Muscle of leg (tissue), 11 donors: Measurements from ENCODE around the gene NUS1. TPM values are rescaled to one million over a fixed set of nuclear protein-coding genes. Genes with fewer than 3 reads are reported as not detected.
A peak's percentile ranks its signal among the peaks of the same experiment; 100 is the strongest.
"Not testable (repeated sequence)": the region's sequence is repeated elsewhere in the genome, so short reads cannot be mapped to it uniquely, and the experiment has no call there.

Source experiments
- DNase-seq: peaks from one replicate; pipeline ENCODE4 v3.0.0; 2013
- H3K27ac ChIP-seq: one replicate; pipeline ENCODE4 v1.5.1; 2013; ENCODE audit warnings: mild to moderate bottlenecking, low read length, control low read depth
- H3K27me3 ChIP-seq: one replicate; pipeline ENCODE4 v1.6.1; 2013; ENCODE audit warnings: low read length; ENCODE audit not compliant: control insufficient read depth, insufficient read depth
- H3K36me3 ChIP-seq: one replicate; pipeline ENCODE4 v1.6.1; 2013; ENCODE audit warnings: low read length; ENCODE audit not compliant: control insufficient read depth, insufficient read depth
- H3K4me1 ChIP-seq: one replicate; pipeline ENCODE4 v1.6.1; 2013; ENCODE audit warnings: low read length; ENCODE audit not compliant: control insufficient read depth, insufficient read depth
- H3K4me3 ChIP-seq: one replicate; pipeline ENCODE4 v1.5.1; 2013; ENCODE audit warnings: low read length, control low read depth
- H3K9me3 ChIP-seq: replicated peaks from 2 replicates; pipeline ENCODE4 v1.6.1; 2013; ENCODE audit warnings: low read depth, low read length; ENCODE audit not compliant: control insufficient read depth
- WGBS: methylation state at CpG from one replicate; pipeline ENCODE4 v1.1.5; 2013; ENCODE audit warnings: missing lambda C conversion rate; ENCODE audit not compliant: insufficient coverage; 5-methylcytosine and 5-hydroxymethylcytosine counted together
- polyA plus RNA-seq, 8 donors: library from polyadenylated mRNA; unstranded; fragments of 120-200 nt; gene quantifications; one replicate each; pipeline versions ENCODE4 v1.2.1 to v1.2.3, GENCODE V29; 2013; ENCODE audit warnings: inconsistent platforms in 1 of 8, low replicate concordance in 1 of 8; ENCODE audit not compliant: insufficient read length in 8 of 8, insufficient read depth in 1 of 8
- total RNA-seq: library from RNA; stranded (reverse); fragments of 120-200 nt; gene quantifications from one replicate; pipeline ENCODE4 v1.2.4, GENCODE V29; 2013

The NUS1 gene
- total and polyA plus RNA-seq, 9 donors, result 8.8 to 28.0 (median 19.1) TPM

DNA sequence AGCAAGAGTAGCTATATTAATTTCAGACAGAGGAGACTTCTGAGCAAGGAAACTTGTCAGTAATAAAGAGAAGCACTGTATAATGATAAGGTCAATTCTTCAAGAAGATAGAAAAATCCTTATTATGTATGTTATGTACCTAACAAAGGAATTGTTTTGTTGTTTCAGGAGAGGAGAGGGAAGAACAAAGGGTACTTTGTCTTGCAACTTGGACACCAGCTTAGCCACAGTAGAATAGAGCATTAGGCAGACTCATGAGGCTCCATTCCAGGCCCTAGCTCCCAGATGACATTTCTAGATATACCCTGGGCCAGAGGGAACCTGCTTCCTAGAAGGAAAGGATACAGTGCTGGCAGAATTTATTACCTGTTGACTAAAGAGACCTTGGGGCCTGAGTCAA, 6.5 kb upstream of the NUS1 start:
- Histone ChIP-seq H3K27me3 (no peaks in the 10 kb centered on the region), H3K36me3 (no peaks in the 10 kb centered on the region), H3K4me3 (no peak overlapping the region), H3K4me1 (no peaks in the 10 kb centered on the region), H3K9me3 (no peaks in the 10 kb centered on the region), H3K27ac (no peak overlapping the region)
- no peak for DNase-seq

DNA sequence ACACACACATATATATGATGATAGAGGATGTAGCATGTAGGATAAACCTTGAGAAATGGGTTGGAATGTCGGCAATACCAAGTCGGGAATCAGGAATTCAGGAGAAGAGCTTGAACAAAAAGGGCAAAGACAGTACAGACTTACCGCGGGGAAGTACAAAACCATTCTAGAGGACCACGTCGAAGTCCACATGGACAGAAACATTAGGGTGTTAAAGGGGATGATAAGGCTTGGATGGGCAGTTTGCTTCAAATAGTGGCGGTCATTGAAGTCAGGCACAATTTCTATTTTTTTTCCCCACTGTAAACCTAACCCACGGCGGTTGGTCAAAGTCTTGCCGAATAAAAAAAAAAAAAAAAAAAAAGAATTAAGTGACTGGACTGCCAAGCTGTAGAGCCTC, 766 bp upstream of the NUS1 start:
- Histone ChIP-seq H3K27ac (no peak overlapping the region), H3K27me3 (no peaks in the 10 kb centered on the region), H3K4me3 (peak overlapping the region; percentile 41), H3K4me1 (peaks cover 3% of the 10 kb centered on the region), H3K36me3 (no peaks in the 10 kb centered on the region), H3K9me3 (no peaks in the 10 kb centered on the region)
- DNase-seq, result no peak
- WGBS, result no CpG with 5 or more reads among the region's 10 CpGs

DNA sequence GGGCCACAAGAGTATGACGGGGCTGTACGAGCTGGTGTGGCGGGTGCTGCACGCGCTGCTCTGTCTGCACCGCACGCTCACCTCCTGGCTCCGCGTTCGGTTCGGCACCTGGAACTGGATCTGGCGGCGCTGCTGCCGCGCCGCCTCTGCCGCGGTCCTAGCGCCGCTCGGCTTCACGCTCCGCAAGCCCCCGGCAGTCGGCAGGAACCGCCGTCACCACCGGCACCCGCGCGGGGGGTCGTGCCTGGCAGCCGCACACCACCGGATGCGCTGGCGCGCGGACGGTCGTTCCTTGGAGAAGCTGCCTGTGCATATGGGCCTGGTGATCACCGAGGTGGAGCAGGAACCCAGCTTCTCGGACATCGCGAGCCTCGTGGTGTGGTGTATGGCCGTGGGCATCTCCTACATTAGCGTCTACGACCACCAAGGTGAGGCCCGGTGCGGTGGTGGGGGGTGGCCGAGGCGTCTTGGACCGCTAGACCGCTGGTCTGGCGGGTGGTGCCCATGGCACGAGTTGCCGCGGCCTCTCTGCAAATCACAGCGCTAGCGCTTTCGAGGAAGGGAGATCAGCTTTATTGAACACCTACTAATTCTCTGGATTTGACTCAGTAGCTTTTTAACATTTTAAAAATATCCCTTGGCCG, 511 bp downstream of the NUS1 start:
- peak; percentile 15 for DNase-seq
- H3K4me1 ChIP-seq, H3K36me3 ChIP-seq, H3K9me3 ChIP-seq, H3K27ac ChIP-seq, H3K27me3 ChIP-seq: not testable (repeated sequence)
- 0% methylated on average over 14 of the region's 62 CpGs for WGBS
- H3K4me3 ChIP-seq, result peak overlapping the region; percentile 70

DNA sequence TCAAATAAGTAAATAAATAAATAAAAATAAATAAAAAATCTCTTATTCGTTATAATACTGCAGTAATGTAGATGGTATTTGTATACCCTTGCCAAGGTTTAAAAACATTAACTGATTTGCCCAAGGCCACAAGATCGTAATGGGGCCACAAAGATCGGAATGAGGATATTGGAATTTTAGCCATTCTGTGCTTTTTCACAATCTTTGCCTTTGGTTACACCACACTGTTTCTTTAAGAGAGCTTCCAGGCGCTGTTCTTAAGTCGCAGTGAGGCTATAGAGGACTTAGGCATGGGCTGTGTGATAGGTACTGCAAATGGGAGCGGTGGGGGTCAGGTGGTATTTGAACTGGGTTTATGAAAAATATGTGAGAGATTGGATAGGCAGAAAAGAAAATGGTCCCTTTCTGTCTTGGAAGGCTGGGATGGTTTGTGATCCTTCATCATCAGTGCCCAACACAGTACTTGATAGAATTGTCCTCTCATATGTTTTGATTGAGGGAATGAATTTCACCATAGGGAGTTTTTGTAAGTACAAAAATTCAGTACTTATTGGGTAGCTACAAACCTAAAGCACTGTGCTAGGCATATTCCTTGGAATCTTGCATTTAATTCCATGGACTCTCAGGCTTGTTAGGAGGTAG, 1.4 kb downstream of the NUS1 start:
- Histone ChIP-seq H3K9me3 (no peaks in the 10 kb centered on the region), H3K36me3 (no peaks in the 10 kb centered on the region), H3K4me1 (peaks cover 3% of the 10 kb centered on the region), H3K27me3 (no peaks in the 10 kb centered on the region), H3K27ac (no peak overlapping the region), H3K4me3 (peak overlapping the region; percentile 70)
- WGBS, result 70% methylated on average over 3 of the region's 6 CpGs
- DNase-seq, result no peak

DNA sequence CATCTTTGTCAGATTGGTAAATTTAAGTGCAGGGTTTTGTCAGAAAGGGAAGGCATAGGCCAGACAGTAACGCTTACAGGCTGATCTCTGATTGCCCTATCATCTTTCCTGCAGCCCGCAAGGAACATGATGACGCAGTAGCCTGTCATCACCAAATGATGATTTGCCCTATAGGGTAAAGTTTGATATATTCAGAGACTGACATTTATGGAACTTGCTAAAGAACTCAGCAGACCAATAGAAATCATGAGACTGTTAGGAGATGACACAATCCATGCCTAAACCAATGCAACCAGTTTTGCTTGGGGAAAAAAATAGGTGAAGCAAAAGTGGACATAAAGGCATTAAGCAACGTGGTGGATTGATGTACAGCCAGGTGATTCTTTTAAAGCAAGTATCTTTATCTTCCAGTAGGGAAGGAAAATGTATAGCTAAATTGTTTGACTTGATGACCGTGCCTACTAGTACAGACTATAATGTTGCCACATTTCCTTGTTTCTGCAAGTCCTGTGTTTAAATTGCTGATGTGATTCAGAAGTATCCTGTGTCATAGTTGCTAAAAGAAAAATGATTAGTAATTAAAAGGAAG, 2.4 kb downstream of the NUS1 start:
- Histone ChIP-seq H3K4me3 (no peak overlapping the region), H3K9me3 (no peaks in the 10 kb centered on the region), H3K4me1 (peaks cover 3% of the 10 kb centered on the region), H3K36me3 (no peaks in the 10 kb centered on the region), H3K27me3 (no peaks in the 10 kb centered on the region), H3K27ac (no peak overlapping the region)
- WGBS, result no CpG with 5 or more reads among the region's 5 CpGs
- peak; percentile 3 for DNase-seq

DNA sequence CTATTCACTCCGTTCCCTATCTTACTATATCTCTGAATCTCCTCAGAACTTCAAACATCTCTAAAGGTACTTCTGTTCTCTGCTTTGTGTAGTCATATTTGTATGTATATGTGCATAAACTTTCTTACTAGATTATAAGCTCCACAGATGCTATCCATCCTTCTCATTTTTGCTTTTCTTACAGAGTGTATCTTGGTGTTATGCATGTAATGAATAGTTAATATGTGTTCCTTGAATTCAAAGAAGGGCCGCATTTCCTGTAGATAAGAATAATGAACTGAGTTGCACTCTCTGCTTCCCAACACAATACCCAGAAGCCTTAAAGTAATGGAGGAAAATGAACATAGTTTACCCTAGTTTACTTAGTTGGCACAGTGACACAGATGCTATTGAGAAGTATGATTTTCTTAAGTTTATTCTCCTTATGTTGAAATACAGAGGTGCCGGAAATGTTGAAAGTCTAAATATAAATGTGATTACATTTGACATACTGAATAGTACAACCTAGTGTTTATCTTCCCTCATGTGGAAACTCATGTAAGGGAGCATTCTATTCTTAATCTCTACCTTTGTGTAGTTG, 6.0 kb downstream of the NUS1 start:
- DNase-seq, result no peak
- Histone ChIP-seq H3K27ac (no peak overlapping the region), H3K4me1 (peaks cover 3% of the 10 kb centered on the region), H3K27me3 (no peaks in the 10 kb centered on the region), H3K36me3 (no peaks in the 10 kb centered on the region), H3K9me3 (no peaks in the 10 kb centered on the region), H3K4me3 (no peak overlapping the region)
- no CpG with 5 or more reads among the region's 3 CpGs for WGBS

DNA sequence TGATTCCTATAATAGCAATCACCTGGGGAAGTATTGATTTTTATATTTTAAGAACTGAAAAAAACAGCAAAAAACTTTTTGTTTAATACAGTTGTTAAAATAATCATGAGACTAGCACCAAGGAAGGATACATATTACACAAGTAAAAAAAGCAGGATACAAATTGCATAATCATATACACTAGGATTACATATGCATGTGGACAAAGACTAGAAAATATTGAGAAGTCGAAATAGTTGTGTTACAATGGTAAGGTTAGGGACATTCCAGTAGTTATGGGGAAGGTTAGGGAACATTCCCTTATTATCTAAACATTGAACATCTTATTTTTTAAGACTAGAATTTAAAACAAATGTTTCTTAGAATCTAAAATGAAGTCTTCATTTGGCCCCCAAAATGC, 9.5 kb downstream of the NUS1 start:
- WGBS, result no CpG with 5 or more reads among the region's 1 CpG
- H3K36me3 ChIP-seq, result no peaks in the 10 kb centered on the region
- no peak overlapping the region for H3K4me3 ChIP-seq
- no peak for DNase-seq
- no peak overlapping the region for H3K27ac ChIP-seq
- no peaks in the 10 kb centered on the region for H3K27me3 ChIP-seq
- H3K9me3 ChIP-seq, result no peaks in the 10 kb centered on the region
- no peaks in the 10 kb centered on the region for H3K4me1 ChIP-seq

DNA sequence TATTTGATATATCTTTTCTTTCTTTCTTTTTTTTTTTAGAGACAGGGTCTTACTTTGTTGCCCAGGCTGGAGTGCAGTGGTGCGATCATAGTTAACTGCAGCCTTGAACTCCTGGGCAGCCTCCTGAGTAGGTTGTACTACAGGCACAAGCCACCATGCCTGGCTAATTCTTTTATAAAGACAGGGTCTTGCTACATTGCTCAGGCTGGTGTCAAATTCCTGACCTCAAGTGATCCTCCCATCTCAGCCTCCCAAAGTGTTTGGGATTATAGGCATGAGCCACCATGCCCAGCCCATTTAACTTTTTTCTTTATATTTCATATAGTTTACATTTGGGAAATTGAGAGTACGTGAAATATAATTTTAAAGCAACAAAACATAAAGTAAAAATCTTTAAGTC, 10.1 kb downstream of the NUS1 start:
- Histone ChIP-seq H3K4me3 (no peak overlapping the region), H3K4me1 (no peaks in the 10 kb centered on the region), H3K36me3 (no peaks in the 10 kb centered on the region), H3K27ac (no peak overlapping the region), H3K9me3 (no peaks in the 10 kb centered on the region), H3K27me3 (no peaks in the 10 kb centered on the region)
- no peak for DNase-seq
- WGBS, result 100% methylated on average over 1 of the region's 2 CpGs

DNA sequence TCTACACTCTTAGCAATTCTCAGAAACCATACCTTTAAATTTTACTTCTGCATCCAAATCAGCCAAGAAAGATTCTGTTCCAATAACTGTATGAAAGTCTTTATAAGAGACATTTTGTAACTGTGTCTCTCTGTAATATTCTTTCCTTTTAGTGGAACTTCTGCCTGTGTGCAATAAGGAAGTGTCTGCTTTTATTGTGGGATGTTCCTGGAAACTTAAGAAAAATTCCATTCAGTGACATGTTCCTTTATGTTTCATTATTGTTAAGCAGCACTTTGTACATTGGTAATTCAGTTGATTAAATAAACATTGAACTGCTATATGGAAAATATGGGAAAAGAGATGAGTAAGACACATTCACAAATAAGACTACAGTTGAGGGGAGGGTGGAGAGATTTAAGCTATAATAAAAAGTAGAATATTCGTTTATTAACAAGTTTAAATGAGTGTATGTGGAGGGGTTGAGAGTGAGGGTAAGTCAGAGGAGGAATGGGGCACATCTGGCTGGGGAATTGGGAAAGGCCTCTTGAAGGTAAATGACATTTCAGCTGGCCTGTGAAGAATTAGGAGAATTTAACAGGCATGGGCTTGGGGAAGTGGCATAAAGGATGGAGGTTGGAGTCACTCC, 11.9 kb downstream of the NUS1 start:
- Histone ChIP-seq H3K27me3 (no peaks in the 10 kb centered on the region), H3K27ac (no peak overlapping the region), H3K4me3 (no peak overlapping the region), H3K36me3 (no peaks in the 10 kb centered on the region), H3K4me1 (no peaks in the 10 kb centered on the region), H3K9me3 (no peaks in the 10 kb centered on the region)
- no peak for DNase-seq
- 100% methylated on average over 1 of the region's 1 CpG for WGBS

DNA sequence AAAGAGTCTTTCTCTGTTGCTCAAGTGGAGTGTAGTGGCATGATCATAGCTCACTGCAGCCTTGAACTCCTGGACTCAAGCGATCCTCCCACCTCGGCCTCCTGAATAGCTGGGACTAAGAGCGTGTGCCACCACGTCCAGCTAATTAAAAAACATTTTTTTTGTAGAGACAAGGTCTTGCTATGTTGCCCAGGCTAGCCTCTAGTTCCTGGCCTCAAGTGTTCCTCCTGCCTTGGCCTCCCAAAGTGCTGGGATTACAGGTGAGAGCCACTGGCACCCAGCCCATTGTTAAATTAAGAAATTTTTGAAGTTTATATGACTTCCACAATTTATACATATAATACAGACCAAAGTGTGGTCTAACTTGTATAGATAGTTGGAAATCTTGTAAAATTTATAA, 14.3 kb downstream of the NUS1 start:
- H3K4me1 ChIP-seq, H3K27ac ChIP-seq, H3K27me3 ChIP-seq, H3K9me3 ChIP-seq, H3K4me3 ChIP-seq, DNase-seq, H3K36me3 ChIP-seq: not testable (repeated sequence)
- WGBS, result 86% methylated on average over 4 of the region's 4 CpGs
